Measurements from ENCODE around the gene RSL24D1. TPM values are rescaled to one million over a fixed set of nuclear protein-coding genes. Genes with fewer than 3 reads are reported as not detected.
A peak's percentile ranks its signal among the peaks of the same experiment; 100 is the strongest.

Gene RSL24D1
- total and polyA plus RNA-seq, 2 donors, result 131 to 144 TPM

DNA sequence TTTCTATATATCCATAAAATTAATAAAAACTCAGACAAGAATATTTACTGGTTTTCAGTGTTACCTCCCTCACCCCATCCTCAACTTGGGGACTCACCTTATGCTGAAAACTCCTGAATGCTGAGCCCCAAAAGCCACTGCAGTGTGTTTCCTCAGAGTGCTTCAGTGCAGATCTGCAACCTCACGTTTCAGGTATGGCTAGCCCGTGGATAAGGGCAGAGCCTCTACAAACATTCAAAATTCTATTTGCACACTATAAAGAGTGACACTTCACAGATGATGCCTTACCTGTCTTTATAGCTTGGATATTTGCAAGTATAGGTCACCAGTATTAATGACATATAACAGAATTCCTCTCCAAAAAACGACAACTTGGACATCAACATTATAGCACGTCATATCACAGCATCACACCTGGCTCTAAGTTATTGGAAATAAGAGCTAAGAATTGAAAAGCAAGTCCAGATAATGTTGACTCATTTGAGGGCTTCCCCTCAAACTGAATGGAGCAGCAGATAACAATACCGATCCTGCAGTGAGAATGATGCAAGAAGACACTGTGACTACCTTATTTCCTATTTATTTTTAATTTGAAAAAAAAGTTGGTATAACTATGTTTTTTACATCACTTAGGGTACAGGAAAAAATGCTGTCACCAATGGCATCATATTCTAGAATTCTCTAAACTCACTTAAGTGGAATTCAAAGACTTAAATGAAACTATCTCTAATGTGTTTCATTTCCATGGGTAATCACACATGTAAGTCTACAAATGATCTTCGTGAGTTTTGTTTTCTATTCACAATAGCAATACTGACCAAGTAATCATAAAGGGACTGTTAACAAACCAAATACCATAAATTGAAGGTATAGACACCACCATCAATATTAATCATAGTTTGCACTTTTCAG lies 40.7 kb upstream of the RSL24D1 start:
- no peaks in the 10 kb centered on the region for H3K9me3 ChIP-seq (ENCODE audit: control insufficient read depth in 2 of 2, insufficient read depth in 1 of 2, low read length in 1 of 2)
- H3K27me3 ChIP-seq (ENCODE audit: control insufficient read depth in 2 of 2, insufficient read depth in 1 of 2, low read length in 1 of 2), result no peaks in the 10 kb centered on the region
- DNase-seq (ENCODE audit: low read depth in 6 of 9, low spot score in 9 of 9), result no peak
- H3K27ac ChIP-seq (ENCODE audit: low read depth in 1 of 2, low read length in 1 of 2), result no peak overlapping the region
- no peak overlapping the region for H3K4me3 ChIP-seq (ENCODE audit: low read length in 2 of 2)
- 96% methylated on average over 6 of the region's 6 CpGs for WGBS
- H3K4me1 ChIP-seq (ENCODE audit: control insufficient read depth in 2 of 2, insufficient read depth in 2 of 2, low read length in 2 of 2), result no peaks in the 10 kb centered on the region
- H3K36me3 ChIP-seq (ENCODE audit: control insufficient read depth in 2 of 2, insufficient read depth in 2 of 2, low read length in 1 of 2), result peaks cover 0 to 3% of the 10 kb centered on the region in 2 donors

DNA sequence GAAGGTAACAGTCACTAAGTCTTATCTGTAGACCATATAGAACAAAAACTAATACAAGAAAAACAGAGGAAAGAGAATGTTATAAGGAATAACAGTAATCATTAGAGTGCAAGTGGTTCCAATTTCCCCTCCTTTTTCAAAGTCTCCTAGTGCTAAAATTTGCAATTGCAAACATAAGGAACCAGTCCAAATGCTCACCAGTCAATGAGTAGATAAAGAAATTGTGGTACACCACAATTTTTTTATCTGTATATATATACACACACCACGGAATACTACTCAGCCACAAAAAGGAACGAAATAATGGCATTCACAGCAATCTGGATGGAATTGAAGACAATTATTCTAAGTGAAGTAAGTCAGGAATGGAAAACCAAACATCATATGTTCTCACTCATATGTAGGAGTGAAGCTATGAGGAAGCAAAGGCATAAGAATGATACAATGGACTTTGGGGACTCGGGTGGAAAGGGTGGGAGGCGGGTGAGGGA lies 38.9 kb upstream of the RSL24D1 start:
- no peak overlapping the region for H3K27ac ChIP-seq (ENCODE audit: low read depth in 1 of 2, low read length in 1 of 2)
- H3K4me3 ChIP-seq (ENCODE audit: low read length in 2 of 2), result no peak overlapping the region
- 85% methylated on average over 4 of the region's 4 CpGs for WGBS
- H3K27me3 ChIP-seq (ENCODE audit: control insufficient read depth in 2 of 2, insufficient read depth in 1 of 2, low read length in 1 of 2), result no peaks in the 10 kb centered on the region
- H3K9me3 ChIP-seq (ENCODE audit: control insufficient read depth in 2 of 2, insufficient read depth in 1 of 2, low read length in 1 of 2), result no peaks in the 10 kb centered on the region
- H3K36me3 ChIP-seq (ENCODE audit: control insufficient read depth in 2 of 2, insufficient read depth in 2 of 2, low read length in 1 of 2), result peaks cover 0 to 3% of the 10 kb centered on the region in 2 donors
- DNase-seq (ENCODE audit: low read depth in 6 of 9, low spot score in 9 of 9), result no peak
- no peaks in the 10 kb centered on the region for H3K4me1 ChIP-seq (ENCODE audit: control insufficient read depth in 2 of 2, insufficient read depth in 2 of 2, low read length in 2 of 2)

DNA sequence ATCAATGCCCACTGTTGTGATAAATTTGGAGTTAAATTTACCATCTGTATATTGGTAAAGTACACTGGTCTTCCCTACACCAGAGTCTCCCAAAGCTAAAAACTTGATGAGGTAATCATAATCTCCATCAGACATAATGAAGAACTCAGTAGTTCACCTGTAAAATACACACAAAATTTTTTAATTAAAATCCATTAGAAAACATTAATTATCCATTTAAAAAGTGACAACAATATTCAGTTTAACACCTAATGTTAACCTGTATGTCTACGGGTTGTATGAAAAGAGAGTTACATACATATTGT lies 38.0 kb upstream of the RSL24D1 start:
- Histone ChIP-seq H3K36me3 (ENCODE audit: control insufficient read depth in 2 of 2, insufficient read depth in 2 of 2, low read length in 1 of 2) (peaks cover 0 to 3% of the 10 kb centered on the region in 2 donors), H3K4me3 (ENCODE audit: low read length in 2 of 2) (no peak overlapping the region), H3K9me3 (ENCODE audit: control insufficient read depth in 2 of 2, insufficient read depth in 1 of 2, low read length in 1 of 2) (peaks cover 0 to 2% of the 10 kb centered on the region in 2 donors), H3K27me3 (ENCODE audit: control insufficient read depth in 2 of 2, insufficient read depth in 1 of 2, low read length in 1 of 2) (no peaks in the 10 kb centered on the region), H3K27ac (ENCODE audit: low read depth in 1 of 2, low read length in 1 of 2) (no peak overlapping the region), H3K4me1 (ENCODE audit: control insufficient read depth in 2 of 2, insufficient read depth in 2 of 2, low read length in 2 of 2) (no peaks in the 10 kb centered on the region)
- DNase-seq (ENCODE audit: low read depth in 6 of 9, low spot score in 9 of 9), result no peak
- 95% methylated on average over 1 of the region's 1 CpG for WGBS

DNA sequence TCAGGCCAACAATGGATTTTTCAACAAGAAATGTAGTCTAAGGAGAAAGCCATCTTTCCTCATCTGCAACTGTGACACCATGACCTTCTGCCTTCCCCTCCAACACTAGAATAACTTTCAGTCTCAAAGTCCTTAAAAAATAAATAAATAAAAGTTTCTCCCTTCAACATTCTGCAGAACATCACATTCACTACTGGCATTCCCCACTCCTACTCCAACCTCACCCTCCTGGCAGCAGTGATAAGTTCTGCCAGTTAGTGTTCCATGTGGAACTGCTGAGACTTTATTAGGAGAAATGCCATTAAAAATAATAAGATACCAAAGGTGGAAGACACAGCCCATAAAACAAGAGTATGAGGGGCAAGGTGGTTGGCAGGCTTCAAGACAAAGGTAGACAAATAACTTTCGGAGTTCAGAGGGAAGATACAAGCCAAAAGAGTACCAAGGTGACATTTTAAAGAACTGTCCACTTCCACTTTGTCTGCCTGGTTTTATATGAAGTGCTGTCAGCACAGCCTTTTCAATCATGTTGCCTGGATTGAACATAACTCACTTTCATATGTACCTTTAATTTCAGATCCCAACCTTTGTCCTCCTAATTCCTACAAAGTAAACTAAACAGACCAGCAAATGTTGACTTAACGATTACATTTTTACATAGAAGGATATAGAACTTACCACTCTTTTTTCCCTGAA lies 37.5 kb upstream of the RSL24D1 start:
- no peak for DNase-seq (ENCODE audit: low read depth in 6 of 9, low spot score in 9 of 9)
- Histone ChIP-seq H3K4me3 (ENCODE audit: low read length in 2 of 2) (no peak overlapping the region), H3K36me3 (ENCODE audit: control insufficient read depth in 2 of 2, insufficient read depth in 2 of 2, low read length in 1 of 2) (peaks cover 0 to 3% of the 10 kb centered on the region in 2 donors), H3K27me3 (ENCODE audit: control insufficient read depth in 2 of 2, insufficient read depth in 1 of 2, low read length in 1 of 2) (no peaks in the 10 kb centered on the region), H3K9me3 (ENCODE audit: control insufficient read depth in 2 of 2, insufficient read depth in 1 of 2, low read length in 1 of 2) (peaks cover 0 to 2% of the 10 kb centered on the region in 2 donors), H3K27ac (ENCODE audit: low read depth in 1 of 2, low read length in 1 of 2) (no peak overlapping the region), H3K4me1 (ENCODE audit: control insufficient read depth in 2 of 2, insufficient read depth in 2 of 2, low read length in 2 of 2) (no peaks in the 10 kb centered on the region)
- WGBS, result over 99% methylated on average over 2 of the region's 2 CpGs

DNA sequence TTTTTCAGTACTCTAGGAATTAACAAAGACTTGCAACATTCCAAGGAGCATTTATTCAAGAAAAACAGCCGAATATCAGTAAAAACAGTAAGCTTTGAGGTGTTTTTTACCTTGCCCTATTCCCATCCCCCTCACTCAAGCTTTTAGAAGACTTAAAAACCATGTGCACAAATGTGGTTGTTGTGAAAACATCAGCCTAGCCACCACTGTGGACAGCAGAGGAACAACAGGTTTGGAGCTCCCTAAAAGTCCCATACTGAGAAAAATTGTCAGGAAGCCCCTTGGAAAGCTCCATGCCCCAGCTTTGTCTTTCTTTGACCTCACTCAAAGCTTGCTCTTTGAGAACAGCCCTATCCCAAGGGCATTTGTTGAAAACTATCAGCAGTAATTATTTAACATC lies 34.7 kb upstream of the RSL24D1 start:
- Histone ChIP-seq H3K36me3 (ENCODE audit: control insufficient read depth in 2 of 2, insufficient read depth in 2 of 2, low read length in 1 of 2) (peaks cover 0 to 3% of the 10 kb centered on the region in 2 donors), H3K27ac (ENCODE audit: low read depth in 1 of 2, low read length in 1 of 2) (no peak overlapping the region), H3K4me1 (ENCODE audit: control insufficient read depth in 2 of 2, insufficient read depth in 2 of 2, low read length in 2 of 2) (no peaks in the 10 kb centered on the region), H3K27me3 (ENCODE audit: control insufficient read depth in 2 of 2, insufficient read depth in 1 of 2, low read length in 1 of 2) (no peaks in the 10 kb centered on the region), H3K9me3 (ENCODE audit: control insufficient read depth in 2 of 2, insufficient read depth in 1 of 2, low read length in 1 of 2) (peaks cover 0 to 2% of the 10 kb centered on the region in 2 donors), H3K4me3 (ENCODE audit: low read length in 2 of 2) (no peak overlapping the region)
- WGBS, result 97% methylated on average over 1 of the region's 1 CpG
- DNase-seq (ENCODE audit: low read depth in 6 of 9, low spot score in 9 of 9), result no peak

DNA sequence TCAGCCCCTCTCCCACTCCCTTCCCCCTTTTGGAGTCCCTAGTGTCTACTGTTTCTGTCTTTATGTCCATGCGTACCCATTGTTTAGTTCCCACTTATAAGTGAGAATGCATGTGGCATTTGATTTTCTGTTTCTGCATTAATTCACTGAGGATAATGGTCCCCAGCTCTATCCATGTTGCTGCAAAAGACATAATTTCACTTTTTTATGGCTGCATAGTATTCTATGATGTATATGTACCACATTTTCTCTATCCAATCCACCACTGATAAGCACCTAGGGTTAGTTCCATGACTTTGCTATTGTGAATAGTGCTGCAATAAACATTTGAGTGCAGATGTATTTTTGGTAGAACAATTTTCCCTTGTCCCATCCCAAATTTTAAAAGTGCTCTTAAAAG lies 34.2 kb upstream of the RSL24D1 start:
- peaks cover 0 to 3% of the 10 kb centered on the region in 2 donors for H3K36me3 ChIP-seq (ENCODE audit: control insufficient read depth in 2 of 2, insufficient read depth in 2 of 2, low read length in 1 of 2)
- no peak overlapping the region for H3K4me3 ChIP-seq (ENCODE audit: low read length in 2 of 2)
- H3K27ac ChIP-seq (ENCODE audit: low read depth in 1 of 2, low read length in 1 of 2), result no peak overlapping the region
- H3K9me3 ChIP-seq (ENCODE audit: control insufficient read depth in 2 of 2, insufficient read depth in 1 of 2, low read length in 1 of 2), result peaks cover 0 to 2% of the 10 kb centered on the region in 2 donors
- H3K4me1 ChIP-seq (ENCODE audit: control insufficient read depth in 2 of 2, insufficient read depth in 2 of 2, low read length in 2 of 2), result no peaks in the 10 kb centered on the region
- 27% methylated on average over 1 of the region's 1 CpG for WGBS
- H3K27me3 ChIP-seq (ENCODE audit: control insufficient read depth in 2 of 2, insufficient read depth in 1 of 2, low read length in 1 of 2), result no peaks in the 10 kb centered on the region
- no peak for DNase-seq (ENCODE audit: low read depth in 6 of 9, low spot score in 9 of 9)

DNA sequence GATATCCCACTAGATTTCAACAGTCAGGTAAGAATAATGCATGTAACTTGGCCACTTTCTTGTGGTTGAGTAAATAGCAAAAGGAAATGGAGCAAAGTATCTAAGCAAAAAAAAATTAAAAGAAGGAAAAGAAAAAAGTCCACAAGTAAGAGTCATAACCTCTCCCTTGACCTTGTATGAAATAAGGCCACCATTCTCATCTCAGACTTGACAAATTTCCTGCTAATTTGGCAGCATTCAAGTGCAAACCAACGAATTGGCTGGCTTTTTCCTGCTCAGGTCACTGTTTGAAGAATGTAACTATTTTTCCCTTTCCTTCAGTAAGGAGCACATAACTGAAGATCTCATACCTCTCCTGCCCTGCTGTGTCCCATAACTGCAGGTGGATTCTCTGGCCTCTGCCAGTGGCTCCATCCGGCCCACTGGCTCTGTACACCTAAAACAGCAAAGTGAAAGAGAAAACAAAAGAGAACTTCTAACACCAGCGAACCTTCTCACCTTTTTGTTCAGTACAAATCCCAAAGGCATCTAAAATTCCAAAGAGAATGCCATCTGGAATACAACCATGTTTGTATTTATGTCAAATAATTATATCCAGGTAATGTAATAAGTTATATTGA lies 33.4 kb upstream of the RSL24D1 start:
- no peak overlapping the region for H3K4me3 ChIP-seq (ENCODE audit: low read length in 2 of 2)
- peaks cover 0 to 2% of the 10 kb centered on the region in 2 donors for H3K9me3 ChIP-seq (ENCODE audit: control insufficient read depth in 2 of 2, insufficient read depth in 1 of 2, low read length in 1 of 2)
- H3K4me1 ChIP-seq (ENCODE audit: control insufficient read depth in 2 of 2, insufficient read depth in 2 of 2, low read length in 2 of 2), result peaks cover 0 to 2% of the 10 kb centered on the region in 2 donors
- WGBS, result 88% methylated on average over 3 of the region's 3 CpGs
- DNase-seq (ENCODE audit: low read depth in 6 of 9, low spot score in 9 of 9), result no peak
- H3K36me3 ChIP-seq (ENCODE audit: control insufficient read depth in 2 of 2, insufficient read depth in 2 of 2, low read length in 1 of 2), result peaks cover 0 to 3% of the 10 kb centered on the region in 2 donors
- H3K27ac ChIP-seq (ENCODE audit: low read depth in 1 of 2, low read length in 1 of 2), result no peak overlapping the region
- no peaks in the 10 kb centered on the region for H3K27me3 ChIP-seq (ENCODE audit: control insufficient read depth in 2 of 2, insufficient read depth in 1 of 2, low read length in 1 of 2)

DNA sequence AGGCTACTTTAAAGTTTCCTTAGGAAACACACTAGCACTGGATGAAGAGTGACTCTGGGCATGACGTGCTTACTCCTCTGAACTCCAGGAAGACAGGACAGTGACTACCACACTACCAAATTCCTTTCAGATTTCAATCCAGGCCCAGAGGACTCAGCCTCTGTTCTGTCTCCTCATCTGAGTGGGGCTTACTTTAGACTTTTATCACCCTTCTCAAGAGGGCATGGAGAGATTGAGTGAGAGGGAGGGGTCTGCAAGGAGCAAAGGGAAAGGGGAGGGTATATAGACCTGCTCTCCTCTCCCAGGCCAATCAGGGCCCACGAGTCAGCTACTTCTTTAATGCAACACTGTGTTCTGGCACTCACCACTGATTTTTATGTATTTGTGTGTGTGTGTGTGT lies 29.4 kb upstream of the RSL24D1 start:
- Histone ChIP-seq H3K4me3 (ENCODE audit: low read length in 2 of 2) (no peak overlapping the region), H3K9me3 (ENCODE audit: control insufficient read depth in 2 of 2, insufficient read depth in 1 of 2, low read length in 1 of 2) (peaks cover 0 to 2% of the 10 kb centered on the region in 2 donors), H3K36me3 (ENCODE audit: control insufficient read depth in 2 of 2, insufficient read depth in 2 of 2, low read length in 1 of 2) (no peaks in the 10 kb centered on the region), H3K27ac (ENCODE audit: low read depth in 1 of 2, low read length in 1 of 2) (no peak overlapping the region), H3K27me3 (ENCODE audit: control insufficient read depth in 2 of 2, insufficient read depth in 1 of 2, low read length in 1 of 2) (no peaks in the 10 kb centered on the region), H3K4me1 (ENCODE audit: control insufficient read depth in 2 of 2, insufficient read depth in 2 of 2, low read length in 2 of 2) (peaks cover 15 to 27% of the 10 kb centered on the region in 2 donors)
- no peak for DNase-seq (ENCODE audit: low read depth in 6 of 9, low spot score in 9 of 9)
- 94% methylated on average over 2 of the region's 2 CpGs for WGBS

DNA sequence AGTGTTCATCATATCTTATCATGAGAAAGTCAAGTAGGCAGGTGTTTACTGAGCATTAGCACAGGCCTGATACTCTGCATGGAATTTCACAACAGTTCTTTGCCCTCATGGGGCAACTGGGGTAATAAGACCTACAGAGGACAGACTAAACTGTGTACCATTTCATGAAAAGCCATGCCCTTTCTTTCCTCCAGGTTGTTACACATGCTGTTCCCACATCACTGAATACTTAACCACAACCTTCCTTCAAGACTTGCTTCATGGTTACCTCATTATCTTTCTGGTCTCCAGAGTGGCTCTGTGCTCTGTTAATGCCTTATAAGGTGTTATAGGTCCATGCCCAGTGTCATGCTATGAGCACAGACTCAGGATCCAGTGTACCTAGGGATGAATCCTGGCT lies 28.2 kb upstream of the RSL24D1 start:
- H3K27ac ChIP-seq (ENCODE audit: low read depth in 1 of 2, low read length in 1 of 2), result no peak overlapping the region
- H3K9me3 ChIP-seq (ENCODE audit: control insufficient read depth in 2 of 2, insufficient read depth in 1 of 2, low read length in 1 of 2), result no peaks in the 10 kb centered on the region
- H3K27me3 ChIP-seq (ENCODE audit: control insufficient read depth in 2 of 2, insufficient read depth in 1 of 2, low read length in 1 of 2), result no peaks in the 10 kb centered on the region
- no peak overlapping the region for H3K4me3 ChIP-seq (ENCODE audit: low read length in 2 of 2)
- H3K36me3 ChIP-seq (ENCODE audit: control insufficient read depth in 2 of 2, insufficient read depth in 2 of 2, low read length in 1 of 2), result no peaks in the 10 kb centered on the region
- peak in 5 of 9 donors; percentile 32 to 76 (median 52) for DNase-seq (ENCODE audit: low read depth in 6 of 9, low spot score in 9 of 9)
- H3K4me1 ChIP-seq (ENCODE audit: control insufficient read depth in 2 of 2, insufficient read depth in 2 of 2, low read length in 2 of 2), result peaks cover 15 to 30% of the 10 kb centered on the region in 2 donors

Measured in thymus (tissue), 11 donors.